Transverse colon (tissue), 4 donors: ENCODE results near the gene OR2T35.

Experiments
- EP300 ChIP-seq: sonication (generic); formaldehyde crosslinking; IDR thresholded peaks from one replicate; pipeline ENCODE4 v1.6.1; 2017; ENCODE audit warnings: antibody characterized with exemption, low read depth
- POLR2AphosphoS5 ChIP-seq, 3 donors: sonication (generic); formaldehyde crosslinking; IDR thresholded peaks; one replicate each; pipeline ENCODE4 v1.6.1; 2016; ENCODE audit warnings: antibody characterized with exemption in 3 of 3
- TF ChIP-seq, protein P1 (sequence below), 5 experiments: fragments of 200-600 bp in 3 of 5; fragments of 450-650 bp in 2 of 5; sonication (generic) in 3 of 5; IDR thresholded peaks; 1 replicate in 2 of 5; 2 replicates in 3 of 5; pipeline ENCODE4 v1.5.1; 2016 to 2017; ENCODE audit warnings: antibody characterized with exemption in 5 of 5, inconsistent platforms in 3 of 5, mild to moderate bottlenecking in 2 of 5, moderate library complexity in 1 of 5

DNA sequence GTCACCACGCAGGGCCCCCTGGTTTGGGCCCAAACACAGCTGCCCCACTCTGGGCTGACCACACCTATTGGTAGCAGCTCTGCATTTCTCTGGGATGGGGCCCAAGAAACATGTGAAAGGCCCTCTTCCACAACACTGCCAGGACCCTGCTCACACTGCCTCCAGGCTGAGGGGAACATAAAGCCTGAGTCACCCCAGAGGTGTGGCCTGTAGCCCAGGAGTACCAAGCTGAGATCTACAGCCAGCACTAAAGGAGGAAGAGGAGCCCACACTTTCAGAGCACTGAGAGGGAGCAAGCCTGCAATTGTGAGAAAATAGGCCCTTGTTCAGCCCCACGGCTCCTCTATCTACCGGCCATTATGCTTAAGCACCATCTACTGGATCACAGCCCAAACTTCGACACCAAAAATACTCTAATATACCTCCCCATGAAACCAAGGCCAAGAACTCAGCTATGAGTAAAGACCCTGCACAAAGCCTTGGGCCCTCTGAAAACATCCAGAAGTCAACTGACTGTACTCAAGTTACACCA is 33.1 kb downstream of the OR2T35 start:
- TF ChIP-seq, protein P1, sequence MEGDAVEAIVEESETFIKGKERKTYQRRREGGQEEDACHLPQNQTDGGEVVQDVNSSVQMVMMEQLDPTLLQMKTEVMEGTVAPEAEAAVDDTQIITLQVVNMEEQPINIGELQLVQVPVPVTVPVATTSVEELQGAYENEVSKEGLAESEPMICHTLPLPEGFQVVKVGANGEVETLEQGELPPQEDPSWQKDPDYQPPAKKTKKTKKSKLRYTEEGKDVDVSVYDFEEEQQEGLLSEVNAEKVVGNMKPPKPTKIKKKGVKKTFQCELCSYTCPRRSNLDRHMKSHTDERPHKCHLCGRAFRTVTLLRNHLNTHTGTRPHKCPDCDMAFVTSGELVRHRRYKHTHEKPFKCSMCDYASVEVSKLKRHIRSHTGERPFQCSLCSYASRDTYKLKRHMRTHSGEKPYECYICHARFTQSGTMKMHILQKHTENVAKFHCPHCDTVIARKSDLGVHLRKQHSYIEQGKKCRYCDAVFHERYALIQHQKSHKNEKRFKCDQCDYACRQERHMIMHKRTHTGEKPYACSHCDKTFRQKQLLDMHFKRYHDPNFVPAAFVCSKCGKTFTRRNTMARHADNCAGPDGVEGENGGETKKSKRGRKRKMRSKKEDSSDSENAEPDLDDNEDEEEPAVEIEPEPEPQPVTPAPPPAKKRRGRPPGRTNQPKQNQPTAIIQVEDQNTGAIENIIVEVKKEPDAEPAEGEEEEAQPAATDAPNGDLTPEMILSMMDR (IDR thresholded peaks at IDR 0.05): no peak
- no peak for TF ChIP-seq EP300
- no peak for TF ChIP-seq POLR2AphosphoS5 (IDR thresholded peaks at IDR 0.05)
